ENCODE measurements around the gene GINS3.

- TF ChIP-seq CTCF (conservative IDR thresholded peaks at IDR 0.05; ENCODE audit: low read depth, low read length), result no peak
- no peak for TF ChIP-seq EZH2 (IDR thresholded peaks at IDR 0.05; ENCODE audit: borderline replicate concordance, low read depth, low read length, poor library complexity, severe bottlenecking)
These were observed 12.5 kb upstream of the GINS3 start for GRCh38 chr16:58379736-58380135.

Measured in A673 (cell line).